ENCODE results near the gene RBPJ.

The RBPJ gene

GRCh38 chr4:26290321-26290720 lies 30.5 kb upstream of the RBPJ start:
- Histone ChIP-seq H3K9ac (ENCODE audit: low read depth, low read length, poor library complexity, severe bottlenecking) (no peak overlapping the region), H3K9me3 (ENCODE audit: insufficient read depth, low read depth, low read length) (no peaks in the 10 kb centered on the region), H3F3A (ENCODE audit: low read depth) (no peaks in the 10 kb centered on the region), H3K79me2 (ENCODE audit: insufficient read depth, low read length) (no peaks in the 10 kb centered on the region), H3K4me2 (ENCODE audit: low read depth, low read length, poor library complexity, severe bottlenecking) (no peak overlapping the region), H3K9me2 (replicated peaks; ENCODE audit: low read depth, low read length) (no peaks in the 10 kb centered on the region), H3K36me3 (ENCODE audit: insufficient read depth, low read length) (no peaks in the 10 kb centered on the region), H2AFZ (ENCODE audit: low read length) (no peak overlapping the region), H3K27me3 (ENCODE audit: insufficient read depth, low read length, poor library complexity, severe bottlenecking) (no peaks in the 10 kb centered on the region), H3K4me3 (ENCODE audit: low read length, poor library complexity, severe bottlenecking) (no peak overlapping the region), H4K20me1 (ENCODE audit: insufficient read depth, low read length, poor library complexity, severe bottlenecking) (no peaks in the 10 kb centered on the region), H3K4me1 (ENCODE audit: insufficient read depth, low read length, poor library complexity, severe bottlenecking) (peaks cover 10% of the 10 kb centered on the region)
- TF ChIP-seq CTCF (conservative IDR thresholded peaks at IDR 0.05; ENCODE audit: low read length) (no peak), EZH2phosphoT487 (IDR thresholded peaks at IDR 0.05; ENCODE audit: borderline replicate concordance) (no peak)

GRCh38 chr4:26294904-26295303 lies 25.9 kb upstream of the RBPJ start:
- no peaks in the 10 kb centered on the region for H4K20me1 ChIP-seq (ENCODE audit: insufficient read depth, low read length, poor library complexity, severe bottlenecking)
- no peak overlapping the region for H3K4me2 ChIP-seq (ENCODE audit: low read depth, low read length, poor library complexity, severe bottlenecking)
- H3K4me3 ChIP-seq (ENCODE audit: low read length, poor library complexity, severe bottlenecking): no peak overlapping the region
- no peaks in the 10 kb centered on the region for H3K9me2 ChIP-seq (replicated peaks; ENCODE audit: low read depth, low read length)
- H3K4me1 ChIP-seq (ENCODE audit: insufficient read depth, low read length, poor library complexity, severe bottlenecking): no peaks in the 10 kb centered on the region
- no peaks in the 10 kb centered on the region for H3K27me3 ChIP-seq (ENCODE audit: insufficient read depth, low read length, poor library complexity, severe bottlenecking)
- no peak for TF ChIP-seq EZH2phosphoT487 (IDR thresholded peaks at IDR 0.05; ENCODE audit: borderline replicate concordance)
- no peak for TF ChIP-seq CTCF (conservative IDR thresholded peaks at IDR 0.05; ENCODE audit: low read length)
- no peaks in the 10 kb centered on the region for H3K9me3 ChIP-seq (ENCODE audit: insufficient read depth, low read depth, low read length)
- no peak overlapping the region for H2AFZ ChIP-seq (ENCODE audit: low read length)
- no peaks in the 10 kb centered on the region for H3K36me3 ChIP-seq (ENCODE audit: insufficient read depth, low read length)
- H3F3A ChIP-seq (ENCODE audit: low read depth): no peaks in the 10 kb centered on the region
- H3K9ac ChIP-seq (ENCODE audit: low read depth, low read length, poor library complexity, severe bottlenecking): no peak overlapping the region
- no peaks in the 10 kb centered on the region for H3K79me2 ChIP-seq (ENCODE audit: insufficient read depth, low read length)

- TF ChIP-seq EZH2phosphoT487 (IDR thresholded peaks at IDR 0.05; ENCODE audit: borderline replicate concordance): no peak
- TF ChIP-seq CTCF (conservative IDR thresholded peaks at IDR 0.05; ENCODE audit: low read length): no peak
- H4K20me1 ChIP-seq (ENCODE audit: insufficient read depth, low read length, poor library complexity, severe bottlenecking): no peaks in the 10 kb centered on the region
Observed at GRCh38 chr4:26296021-26296420, 24.8 kb upstream of the RBPJ start.

More at GRCh38 chr4:26296021-26296420, 24.8 kb upstream of the RBPJ start:
- Histone ChIP-seq H3K9ac (ENCODE audit: low read depth, low read length, poor library complexity, severe bottlenecking) (no peak overlapping the region), H3K79me2 (ENCODE audit: insufficient read depth, low read length) (no peaks in the 10 kb centered on the region), H2AFZ (ENCODE audit: low read length) (no peak overlapping the region), H3K9me3 (ENCODE audit: insufficient read depth, low read depth, low read length) (no peaks in the 10 kb centered on the region), H3K4me3 (ENCODE audit: low read length, poor library complexity, severe bottlenecking) (no peak overlapping the region), H3K4me2 (ENCODE audit: low read depth, low read length, poor library complexity, severe bottlenecking) (no peak overlapping the region), H3K36me3 (ENCODE audit: insufficient read depth, low read length) (no peaks in the 10 kb centered on the region), H3K9me2 (replicated peaks; ENCODE audit: low read depth, low read length) (no peaks in the 10 kb centered on the region), H3F3A (ENCODE audit: low read depth) (no peaks in the 10 kb centered on the region), H3K27me3 (ENCODE audit: insufficient read depth, low read length, poor library complexity, severe bottlenecking) (no peaks in the 10 kb centered on the region), H3K4me1 (ENCODE audit: insufficient read depth, low read length, poor library complexity, severe bottlenecking) (no peaks in the 10 kb centered on the region)

All from Loucy (cell line).